ENCODE data around the gene WDR4.
"Not testable (repeated sequence)": the region's sequence is repeated elsewhere in the genome, so short reads cannot be mapped to it uniquely, and the experiment has no call there.

The WDR4 gene

DNA sequence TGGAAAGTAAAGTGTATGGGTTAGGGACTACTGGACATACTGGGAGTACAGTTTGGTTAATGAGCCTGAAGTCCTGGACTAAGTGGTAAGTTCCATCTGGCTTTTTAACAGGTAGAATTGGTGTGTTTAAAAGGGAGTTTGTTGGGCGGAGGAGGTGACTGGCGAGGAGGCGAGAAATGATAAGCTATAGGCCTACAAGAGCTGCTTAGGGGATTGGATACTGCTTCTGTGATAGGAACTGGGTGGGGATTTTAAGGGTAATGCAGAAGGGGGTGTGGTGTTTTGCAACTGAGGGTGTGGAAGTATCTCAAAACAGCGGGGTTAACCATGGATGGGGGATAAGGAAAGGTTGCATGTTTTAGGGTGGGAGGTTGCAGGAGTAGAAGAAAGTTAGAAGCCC is 42.6 kb upstream of the WDR4 start:
- no peak for TF ChIP-seq SUZ12 (IDR thresholded peaks at IDR 0.05)
- no peak for TF ChIP-seq BHLHE40 (IDR thresholded peaks at IDR 0.05; ENCODE audit: borderline replicate concordance)
- no peak for TF ChIP-seq L3MBTL2 (conservative IDR thresholded peaks at IDR 0.05)
- TF ChIP-seq NFRKB (IDR thresholded peaks at IDR 0.05), result no peak
- no peak for TF ChIP-seq ARNT (IDR thresholded peaks at IDR 0.05)
- no peak for TF ChIP-seq SP1 (IDR thresholded peaks at IDR 0.05)
- TF ChIP-seq ZNF384 (IDR thresholded peaks at IDR 0.05), result no peak
- TF ChIP-seq LEF1 (IDR thresholded peaks at IDR 0.05; ENCODE audit: borderline replicate concordance), result no peak
- no peak for TF ChIP-seq TARDBP (IDR thresholded peaks at IDR 0.05)
- no peak for TF ChIP-seq FOXA1 (IDR thresholded peaks at IDR 0.05)
- TF ChIP-seq HDGF (IDR thresholded peaks at IDR 0.05; ENCODE audit: borderline replicate concordance), result no peak
- TF ChIP-seq FOXM1 (IDR thresholded peaks at IDR 0.05; ENCODE audit: borderline replicate concordance), result no peak
- no peak for TF ChIP-seq FOXK2 (IDR thresholded peaks at IDR 0.05)
- no peak for TF ChIP-seq ELF4 (IDR thresholded peaks at IDR 0.05)
- no peak for TF ChIP-seq CTBP1 (IDR thresholded peaks at IDR 0.05; ENCODE audit: borderline replicate concordance)
- TF ChIP-seq, protein P1, sequence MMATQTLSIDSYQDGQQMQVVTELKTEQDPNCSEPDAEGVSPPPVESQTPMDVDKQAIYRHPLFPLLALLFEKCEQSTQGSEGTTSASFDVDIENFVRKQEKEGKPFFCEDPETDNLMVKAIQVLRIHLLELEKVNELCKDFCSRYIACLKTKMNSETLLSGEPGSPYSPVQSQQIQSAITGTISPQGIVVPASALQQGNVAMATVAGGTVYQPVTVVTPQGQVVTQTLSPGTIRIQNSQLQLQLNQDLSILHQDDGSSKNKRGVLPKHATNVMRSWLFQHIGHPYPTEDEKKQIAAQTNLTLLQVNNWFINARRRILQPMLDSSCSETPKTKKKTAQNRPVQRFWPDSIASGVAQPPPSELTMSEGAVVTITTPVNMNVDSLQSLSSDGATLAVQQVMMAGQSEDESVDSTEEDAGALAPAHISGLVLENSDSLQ (IDR thresholded peaks at IDR 0.05), result no peak

GRCh38 chr21:42918291-42918690 is 39.0 kb upstream of the WDR4 start:
- no peak for DNase-seq (ENCODE audit: extremely low spot score)
- TF ChIP-seq ZNF384 (IDR thresholded peaks at IDR 0.05) (no peak), SUZ12 (IDR thresholded peaks at IDR 0.05) (no peak), LEF1 (IDR thresholded peaks at IDR 0.05; ENCODE audit: borderline replicate concordance) (no peak), FOXA1 (IDR thresholded peaks at IDR 0.05) (no peak), FOXM1 (IDR thresholded peaks at IDR 0.05; ENCODE audit: borderline replicate concordance) (no peak), SP1 (IDR thresholded peaks at IDR 0.05) (no peak), HDGF (IDR thresholded peaks at IDR 0.05; ENCODE audit: borderline replicate concordance) (no peak), NFRKB (IDR thresholded peaks at IDR 0.05) (no peak), ARNT (IDR thresholded peaks at IDR 0.05) (no peak), FOXK2 (IDR thresholded peaks at IDR 0.05) (no peak)
- TF ChIP-seq, protein P1 (IDR thresholded peaks at IDR 0.05), result no peak
- ChIA-PET POLR2A (no interaction called here), CTCF (no interaction called here)

More for the DNA sequence above, 42.6 kb upstream of the WDR4 start:
- POLR2A ChIA-PET, result no interaction called here
- no peak for DNase-seq (ENCODE audit: extremely low spot score)
- CTCF ChIA-PET, result interaction anchor here (0.7 kb wide), 1 partner anchor 10 kb away, joined by 7 read pairs; no protein-coding TSS in a partner anchor

GRCh38 chr21:42913476-42913875 is 34.1 kb upstream of the WDR4 start:
- DNase-seq (ENCODE audit: extremely low spot score), result no peak

DNA sequence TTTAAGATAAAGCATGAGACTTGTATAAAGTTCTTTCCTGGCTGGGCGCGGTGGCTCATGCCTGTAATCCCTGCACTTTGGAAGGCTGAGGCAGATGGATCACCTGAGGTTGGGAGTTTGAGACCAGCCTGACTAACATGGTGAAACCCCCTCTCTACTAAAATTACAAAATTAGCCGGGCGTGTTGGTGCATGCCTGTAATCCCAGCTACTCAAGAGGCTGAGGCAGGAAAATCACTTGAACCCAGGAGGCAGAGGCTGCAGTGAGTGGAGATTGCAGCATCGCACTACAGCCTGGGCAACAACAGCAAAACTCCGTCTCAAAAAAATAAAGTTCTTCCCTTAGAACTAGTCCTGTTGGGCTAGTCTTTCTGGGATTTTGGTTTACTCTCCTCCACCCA is 32.6 kb upstream of the WDR4 start:
- CTCF ChIA-PET, result interaction anchor here (0.6 kb wide), 1 partner anchor 10 kb away, joined by 7 read pairs; no protein-coding TSS in a partner anchor
- DNase-seq (ENCODE audit: extremely low spot score); POLR2A ChIA-PET: not testable (repeated sequence)

More at GRCh38 chr21:42913476-42913875, 34.1 kb upstream of the WDR4 start:
- TF ChIP-seq NFRKB (IDR thresholded peaks at IDR 0.05) (no peak), CTBP1 (IDR thresholded peaks at IDR 0.05; ENCODE audit: borderline replicate concordance) (no peak), L3MBTL2 (conservative IDR thresholded peaks at IDR 0.05) (no peak), ZNF384 (IDR thresholded peaks at IDR 0.05) (no peak), FOXK2 (IDR thresholded peaks at IDR 0.05) (no peak), LEF1 (IDR thresholded peaks at IDR 0.05; ENCODE audit: borderline replicate concordance) (no peak), ARNT (IDR thresholded peaks at IDR 0.05) (no peak), BHLHE40 (IDR thresholded peaks at IDR 0.05; ENCODE audit: borderline replicate concordance) (no peak), SUZ12 (IDR thresholded peaks at IDR 0.05) (no peak), SP1 (IDR thresholded peaks at IDR 0.05) (no peak)
- TF ChIP-seq, protein P1 (IDR thresholded peaks at IDR 0.05), result no peak
- ChIA-PET POLR2A (no interaction called here), CTCF (no interaction called here)

GRCh38 chr21:42908484-42908883 is 29.1 kb upstream of the WDR4 start:
- POLR2A ChIA-PET; DNase-seq (ENCODE audit: extremely low spot score); CTCF ChIA-PET: not testable (repeated sequence)

- DNase-seq (ENCODE audit: extremely low spot score), result no peak
- TF ChIP-seq L3MBTL2 (conservative IDR thresholded peaks at IDR 0.05) (no peak), LEF1 (IDR thresholded peaks at IDR 0.05; ENCODE audit: borderline replicate concordance) (no peak), FOXK2 (IDR thresholded peaks at IDR 0.05) (no peak), CTBP1 (IDR thresholded peaks at IDR 0.05; ENCODE audit: borderline replicate concordance) (no peak), TARDBP (IDR thresholded peaks at IDR 0.05) (no peak), ZNF384 (IDR thresholded peaks at IDR 0.05) (no peak), ELF4 (IDR thresholded peaks at IDR 0.05) (no peak), HDGF (IDR thresholded peaks at IDR 0.05; ENCODE audit: borderline replicate concordance) (no peak), NFRKB (IDR thresholded peaks at IDR 0.05) (no peak), ARNT (IDR thresholded peaks at IDR 0.05) (no peak), SP1 (IDR thresholded peaks at IDR 0.05) (no peak), BHLHE40 (IDR thresholded peaks at IDR 0.05; ENCODE audit: borderline replicate concordance) (no peak), FOXM1 (IDR thresholded peaks at IDR 0.05; ENCODE audit: borderline replicate concordance) (no peak), SUZ12 (IDR thresholded peaks at IDR 0.05) (no peak), FOXA1 (IDR thresholded peaks at IDR 0.05) (no peak)
- TF ChIP-seq, protein P1 (IDR thresholded peaks at IDR 0.05), result no peak
- POLR2A ChIA-PET, result interaction anchor here (1.0 kb wide), 1 partner anchor 13 kb away, joined by 3 read pairs; the partner anchor contains the start of gene NDUFV3
- CTCF ChIA-PET, result no interaction called here
These were observed 26.9 kb upstream of the WDR4 start for GRCh38 chr21:42906233-42906632.

Data from HEK293T (cell line).